Erythroblast (primary cell): ENCODE results near the gene ARHGEF7.

ENCODE experiments used
- DNase-seq, 2 experiments: peaks; one replicate each; lab custom pipeline; 2025; lab: John Stamatoyannopoulos, UW
- GATA1 ChIP-seq: IDR thresholded peaks from 2 replicates; pipeline ENCODE4 v1.6.1; 2011; ENCODE audit warnings: low read depth, mild to moderate bottlenecking, control low read depth, low read length, moderate library complexity
- POLR2A ChIP-seq: IDR thresholded peaks from 2 replicates; pipeline ENCODE4 v1.6.1; 2011; ENCODE audit warnings: mild to moderate bottlenecking, low read length

ARHGEF7 gene

GRCh38 chr13:111345682-111346081 lies 230.6 kb downstream of the ARHGEF7 start:
- DNase-seq, result no peak
- TF ChIP-seq GATA1 (no peak), POLR2A (no peak)

DNA sequence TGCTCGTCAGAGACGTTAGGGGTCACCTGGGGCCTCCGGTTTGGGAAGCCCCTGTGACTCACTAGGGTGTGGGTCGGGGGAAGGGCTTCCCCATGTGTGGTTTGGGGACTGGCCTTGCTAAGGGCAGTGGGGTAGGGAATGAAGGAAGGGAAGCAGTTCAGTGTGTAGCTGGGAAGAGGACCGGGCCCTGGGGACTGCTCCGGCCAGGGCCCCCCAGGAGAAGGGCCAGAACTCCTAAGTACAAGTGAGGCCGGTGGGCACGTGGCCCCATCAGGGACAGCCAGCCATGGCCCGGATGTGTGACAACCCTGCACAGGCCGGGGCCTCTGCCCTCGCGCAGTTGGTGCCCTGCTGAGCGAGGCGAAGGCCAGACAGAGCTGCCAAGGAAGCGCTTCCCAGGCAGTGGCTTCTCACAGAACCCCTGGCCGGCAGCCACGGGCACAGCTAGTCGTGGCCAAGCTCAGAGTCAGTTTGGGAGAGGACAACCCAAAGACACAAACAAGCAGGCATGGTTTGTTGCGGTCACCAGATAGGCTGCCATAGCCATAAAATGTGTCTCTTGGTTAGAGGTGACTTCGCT lies 231.1 kb downstream of the ARHGEF7 start:
- TF ChIP-seq POLR2A (no peak), GATA1 (no peak)
- no peak for DNase-seq

- no peak for DNase-seq
- TF ChIP-seq POLR2A (no peak), GATA1 (no peak)
Measured at GRCh38 chr13:111347438-111347837, 232.3 kb downstream of the ARHGEF7 start.

DNA sequence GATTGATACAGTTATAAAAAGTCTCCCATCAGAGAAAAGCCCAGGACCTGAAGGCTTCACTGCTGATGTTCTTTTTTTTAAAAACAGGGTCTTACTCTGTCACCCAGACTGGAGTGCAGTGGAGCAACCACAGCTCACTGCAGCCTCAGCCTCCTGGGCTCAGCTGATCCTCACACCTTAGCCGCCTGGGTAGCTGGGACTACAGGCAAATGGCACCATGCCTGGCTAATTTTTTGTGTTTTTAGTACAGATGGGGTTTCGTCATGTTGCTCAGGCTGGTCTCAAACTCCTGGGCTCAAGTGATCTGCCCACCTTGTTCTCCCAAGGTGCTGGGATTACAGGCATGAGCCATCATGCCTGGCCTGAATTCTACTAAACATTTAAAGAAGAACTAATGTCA lies 238.4 kb downstream of the ARHGEF7 start:
- TF ChIP-seq GATA1 (no peak), POLR2A (no peak)
- no peak for DNase-seq

- no peak for TF ChIP-seq POLR2A
- no peak for TF ChIP-seq GATA1
- no peak for DNase-seq
Measured at GRCh38 chr13:111354789-111355188, 239.7 kb downstream of the ARHGEF7 start.
